ENCODE results near the gene LRTM2.

- TF ChIP-seq CTCF (IDR thresholded peaks at IDR 0.05) (no peak), POLR2A (IDR thresholded peaks at IDR 0.05) (no peak)
Observed at GRCh38 chr12:1793426-1794210, 26.7 kb upstream of the LRTM2 start.
